Activated T-helper 1 cell treated with Interleukin-2 at 50 U/mL for 16 hours (primary cell): ENCODE results near the gene SUPT3H.
"Not testable (repeated sequence)": the region's sequence is repeated elsewhere in the genome, so short reads cannot be mapped to it uniquely, and the experiment has no call there.

ENCODE experiments used
- DNase-seq: peaks from one replicate; pipeline ENCODE4 v3.0.0-alpha.2; 2020; ENCODE audit warnings: low read depth

SUPT3H gene

GRCh38 chr6:45255434-45255833 is 122.3 kb downstream of the SUPT3H start:
- no peak for DNase-seq

GRCh38 chr6:45254253-45254652 is 123.5 kb downstream of the SUPT3H start:
- no peak for DNase-seq

- DNase-seq = no peak
Observed at GRCh38 chr6:45253453-45253852, 124.3 kb downstream of the SUPT3H start.

GRCh38 chr6:45231660-45232059 is 146.1 kb downstream of the SUPT3H start:
- DNase-seq = no peak

GRCh38 chr6:45229416-45229815 is 148.3 kb downstream of the SUPT3H start:
- no peak for DNase-seq

- DNase-seq = no peak
Observed at GRCh38 chr6:45226081-45226480, 151.7 kb downstream of the SUPT3H start.

- no peak for DNase-seq
Observed at GRCh38 chr6:45222380-45222779, 155.4 kb downstream of the SUPT3H start.

- DNase-seq = no peak
Observed at GRCh38 chr6:45215759-45216158, 162.0 kb downstream of the SUPT3H start.

GRCh38 chr6:45212976-45213375 is 164.8 kb downstream of the SUPT3H start:
- no peak for DNase-seq

GRCh38 chr6:45209762-45210161 is 168.0 kb downstream of the SUPT3H start:
- no peak for DNase-seq

- DNase-seq = no peak
Observed at GRCh38 chr6:45206793-45207492, 170.8 kb downstream of the SUPT3H start.

GRCh38 chr6:45201484-45201883 is 176.2 kb downstream of the SUPT3H start:
- DNase-seq = no peak

GRCh38 chr6:45200510-45200909 is 177.2 kb downstream of the SUPT3H start:
- DNase-seq = no peak

GRCh38 chr6:45199554-45199953 is 178.2 kb downstream of the SUPT3H start:
- no peak for DNase-seq

GRCh38 chr6:45196121-45196520 is 181.6 kb downstream of the SUPT3H start:
- no peak for DNase-seq

GRCh38 chr6:45195137-45195536 is 182.6 kb downstream of the SUPT3H start:
- no peak for DNase-seq

- no peak for DNase-seq
Observed at GRCh38 chr6:45192556-45192955, 185.2 kb downstream of the SUPT3H start.

- no peak for DNase-seq
Observed at GRCh38 chr6:45191414-45191813, 186.3 kb downstream of the SUPT3H start.

GRCh38 chr6:45187836-45188235 is 189.9 kb downstream of the SUPT3H start:
- no peak for DNase-seq

- DNase-seq = no peak
Observed at GRCh38 chr6:45185403-45186251, 192.1 kb downstream of the SUPT3H start.

- no peak for DNase-seq
Observed at GRCh38 chr6:45184937-45185336, 192.8 kb downstream of the SUPT3H start.

GRCh38 chr6:45184040-45184439 is 193.7 kb downstream of the SUPT3H start:
- no peak for DNase-seq

GRCh38 chr6:45176373-45176772 is 201.4 kb downstream of the SUPT3H start:
- DNase-seq = not testable (repeated sequence)
